ENCODE data around the gene MGAT3. TPM values are rescaled to one million over a fixed set of nuclear protein-coding genes. Genes with fewer than 3 reads are reported as not detected.
"Not testable (repeated sequence)": the region's sequence is repeated elsewhere in the genome, so short reads cannot be mapped to it uniquely, and the experiment has no call there.

The MGAT3 gene
- total and polyA plus RNA-seq, 2 donors (not counting 1 experiment from before 2014, with no cell fraction given) = 11.1 to 27.8 TPM

GRCh38 chr22:39520226-39521105, 63.7 kb downstream of the MGAT3 start, which contains the start of gene ATF4:
ATF4 (plus strand) TSS chr22:39520562; CDS start chr22:39521446, 884 bp downstream.
- WGBS (ENCODE audit: insufficient coverage) = under 1% methylated on average over 84 of the region's 86 CpGs
- peak within 1 kb of the TSS; percentile 91 to 95 for H3K27ac ChIP-seq (ENCODE audit: low read length in 2 of 2)
- POLR2A ChIA-PET = interaction anchor here (0.5 to 2.5 kb wide), 24 partner anchors 10 to 1888 kb away, joined by 3 to 57 read pairs (median 6); partner anchors contain the start of genes MIEF1, RPL3, RPS19BP1 and TAB1
- no peaks in the 10 kb centered on the region for H3K9me3 Mint-ChIP-seq (ENCODE audit: insufficient read depth)
- no peaks in the 10 kb centered on the region for H3K27me3 ChIP-seq (replicated peaks in 1 of 4; ENCODE audit: control extremely low read depth in 1 of 4, control insufficient read depth in 3 of 4, insufficient read depth in 4 of 4, low read length in 3 of 4)
- ATAC-seq (ENCODE audit: low read depth) (peak; percentile 59), DNase-seq (peak; percentile 100)
- TF ChIP-seq, protein P1, sequence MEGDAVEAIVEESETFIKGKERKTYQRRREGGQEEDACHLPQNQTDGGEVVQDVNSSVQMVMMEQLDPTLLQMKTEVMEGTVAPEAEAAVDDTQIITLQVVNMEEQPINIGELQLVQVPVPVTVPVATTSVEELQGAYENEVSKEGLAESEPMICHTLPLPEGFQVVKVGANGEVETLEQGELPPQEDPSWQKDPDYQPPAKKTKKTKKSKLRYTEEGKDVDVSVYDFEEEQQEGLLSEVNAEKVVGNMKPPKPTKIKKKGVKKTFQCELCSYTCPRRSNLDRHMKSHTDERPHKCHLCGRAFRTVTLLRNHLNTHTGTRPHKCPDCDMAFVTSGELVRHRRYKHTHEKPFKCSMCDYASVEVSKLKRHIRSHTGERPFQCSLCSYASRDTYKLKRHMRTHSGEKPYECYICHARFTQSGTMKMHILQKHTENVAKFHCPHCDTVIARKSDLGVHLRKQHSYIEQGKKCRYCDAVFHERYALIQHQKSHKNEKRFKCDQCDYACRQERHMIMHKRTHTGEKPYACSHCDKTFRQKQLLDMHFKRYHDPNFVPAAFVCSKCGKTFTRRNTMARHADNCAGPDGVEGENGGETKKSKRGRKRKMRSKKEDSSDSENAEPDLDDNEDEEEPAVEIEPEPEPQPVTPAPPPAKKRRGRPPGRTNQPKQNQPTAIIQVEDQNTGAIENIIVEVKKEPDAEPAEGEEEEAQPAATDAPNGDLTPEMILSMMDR (IDR thresholded peaks at IDR 0.05) = no peak
- TF ChIP-seq EZH2 (IDR thresholded peaks at IDR 0.05; ENCODE audit: borderline replicate concordance, insufficient read depth, low read depth, low read length, poor library complexity, severe bottlenecking) = no peak
- H4K20me1 ChIP-seq (ENCODE audit: control insufficient read depth, insufficient read depth, low read length, poor library complexity, severe bottlenecking) = peaks cover 55% of the 10 kb centered on the region
- peaks cover 0 to 40% of the 10 kb centered on the region in 2 experiments for H3K36me3 ChIP-seq (replicated peaks in 1 of 2; ENCODE audit: control extremely low read depth in 1 of 2, control insufficient read depth in 1 of 2, extremely low read depth in 1 of 2, insufficient read depth in 2 of 2, low read length in 1 of 2)
- no peaks in the 10 kb centered on the region for H3K9me3 ChIP-seq (ENCODE audit: control extremely low read depth in 1 of 3, control insufficient read depth in 2 of 3, insufficient read depth in 1 of 3, low read length in 2 of 3)
- peaks cover 62% of the 10 kb centered on the region for H3K79me2 ChIP-seq (ENCODE audit: control insufficient read depth, insufficient read depth, low read length)
- CTCF ChIA-PET = interaction anchor here (0.6 to 2.6 kb wide), 26 partner anchors 9 to 828 kb away, joined by 3 to 54 read pairs (median 4); partner anchors contain the start of genes MIEF1, RPL3, RPS19BP1 and TAB1
- H3K9ac ChIP-seq (ENCODE audit: low read length) = peak within 1 kb of the TSS; percentile 100
- intact Hi-C loops (cut with micrococcal nuclease) = loop anchor here (1.0 to 10.0 kb wide), 8 partner anchors 12 to 646 kb away; partner anchors contain the start of genes CBX6, CBX7, MIEF1 and RPL3
- H3K4me3 Mint-ChIP-seq = peak within 1 kb of the TSS; percentile 94
- no peaks in the 10 kb centered on the region for H3K27me3 Mint-ChIP-seq
- peak within 1 kb of the TSS; percentile 91 for H2AFZ ChIP-seq (ENCODE audit: insufficient read depth, low read depth, low read length, poor library complexity, severe bottlenecking)
- peaks cover 31 to 50% of the 10 kb centered on the region in 2 donors for H3K4me1 ChIP-seq (ENCODE audit: control insufficient read depth in 2 of 2, insufficient read depth in 2 of 2, low read length in 2 of 2)
- H3K4me1 Mint-ChIP-seq = peaks cover 60% of the 10 kb centered on the region
- peak within 1 kb of the TSS; percentile 93 for H3K4me2 ChIP-seq (replicated peaks; ENCODE audit: low read depth, low read length, poor library complexity, severe bottlenecking)
- peak within 1 kb of the TSS; percentile 82 to 100 (median 99) for H3K4me3 ChIP-seq (ENCODE audit: control extremely low read depth in 1 of 5, extremely low read depth in 1 of 5, insufficient read depth in 1 of 5, low read depth in 2 of 5, low read length in 4 of 5)
- H3K27ac Mint-ChIP-seq = peak within 1 kb of the TSS; percentile 98

- peak overlapping the region; percentile 91 for H2AFZ ChIP-seq (ENCODE audit: insufficient read depth, low read depth, low read length, poor library complexity, severe bottlenecking)
- H3K36me3 ChIP-seq (replicated peaks in 1 of 2; ENCODE audit: control extremely low read depth in 1 of 2, control insufficient read depth in 1 of 2, extremely low read depth in 1 of 2, insufficient read depth in 2 of 2, low read length in 1 of 2) = peaks cover 0 to 42% of the 10 kb centered on the region in 2 experiments
- intact Hi-C loops (cut with micrococcal nuclease) = loop anchor here (2.0 to 10.0 kb wide), 2 partner anchors 74 to 646 kb away; partner anchors contain the start of gene CBX6
- H3K27ac ChIP-seq (ENCODE audit: low read length in 2 of 2) = peak overlapping the region; percentile 29 to 95
- Mint-ChIP-seq H3K4me3 (peak overlapping the region; percentile 94), H3K27ac (peak overlapping the region; percentile 98), H3K4me1 (peaks cover 59% of the 10 kb centered on the region)
- CTCF ChIA-PET = interaction anchor here (0.6 to 2.6 kb wide), 7 partner anchors 9 to 122 kb away, joined by 3 to 54 read pairs (median 4); partner anchors contain the start of gene TAB1
- peaks cover 67% of the 10 kb centered on the region for H3K79me2 ChIP-seq (ENCODE audit: control insufficient read depth, insufficient read depth, low read length)
- peak overlapping the region; percentile 100 for H3K9ac ChIP-seq (ENCODE audit: low read length)
- not testable (repeated sequence) for H3K9me3 Mint-ChIP-seq (ENCODE audit: insufficient read depth); H3K9me3 ChIP-seq (ENCODE audit: control extremely low read depth in 1 of 3, control insufficient read depth in 2 of 3, insufficient read depth in 1 of 3, low read length in 2 of 3); ATAC-seq (ENCODE audit: low read depth); H3K27me3 Mint-ChIP-seq; H3K27me3 ChIP-seq (replicated peaks in 1 of 4; ENCODE audit: control extremely low read depth in 1 of 4, control insufficient read depth in 3 of 4, insufficient read depth in 4 of 4, low read length in 3 of 4)
- H3K4me2 ChIP-seq (replicated peaks; ENCODE audit: low read depth, low read length, poor library complexity, severe bottlenecking) = peak overlapping the region; percentile 93
- H3K4me1 ChIP-seq (ENCODE audit: control insufficient read depth in 2 of 2, insufficient read depth in 2 of 2, low read length in 2 of 2) = peaks cover 31 to 54% of the 10 kb centered on the region in 2 donors
- peak; percentile 85 for DNase-seq
- H4K20me1 ChIP-seq (ENCODE audit: control insufficient read depth, insufficient read depth, low read length, poor library complexity, severe bottlenecking) = peaks cover 57% of the 10 kb centered on the region
- peak overlapping the region; percentile 67 to 100 (median 99) for H3K4me3 ChIP-seq (ENCODE audit: control extremely low read depth in 1 of 5, extremely low read depth in 1 of 5, insufficient read depth in 1 of 5, low read depth in 2 of 5, low read length in 4 of 5)
- WGBS (ENCODE audit: insufficient coverage) = 0% methylated on average over 17 of the region's 28 CpGs
- POLR2A ChIA-PET = interaction anchor here (0.7 to 2.5 kb wide), 8 partner anchors 10 to 1765 kb away, joined by 5 to 57 read pairs (median 18); partner anchors contain the start of genes MIEF1, RPL3 and RPS19BP1
Measured at GRCh38 chr22:39521106-39521885, 64.5 kb downstream of the MGAT3 start.
